Esophagus muscularis mucosa (tissue), 3 donors: ENCODE data around the gene CAPN9.

Source experiments
- POLR2AphosphoS5 ChIP-seq, 2 donors: sonication (generic); formaldehyde crosslinking; IDR thresholded peaks; one replicate each; pipeline ENCODE4 v1.6.1; 2017; ENCODE audit warnings: antibody characterized with exemption in 2 of 2
- TF ChIP-seq, protein P1 (sequence below), 3 experiments: fragments of 200-600 bp in 2 of 3; fragments of 450-650 bp in 1 of 3; sonication (generic) in 2 of 3; IDR thresholded peaks; one replicate each; pipeline ENCODE4 v1.5.1; 2017 to 2019; ENCODE audit warnings: antibody characterized with exemption in 3 of 3, mild to moderate bottlenecking in 2 of 3, moderate library complexity in 1 of 3

DNA sequence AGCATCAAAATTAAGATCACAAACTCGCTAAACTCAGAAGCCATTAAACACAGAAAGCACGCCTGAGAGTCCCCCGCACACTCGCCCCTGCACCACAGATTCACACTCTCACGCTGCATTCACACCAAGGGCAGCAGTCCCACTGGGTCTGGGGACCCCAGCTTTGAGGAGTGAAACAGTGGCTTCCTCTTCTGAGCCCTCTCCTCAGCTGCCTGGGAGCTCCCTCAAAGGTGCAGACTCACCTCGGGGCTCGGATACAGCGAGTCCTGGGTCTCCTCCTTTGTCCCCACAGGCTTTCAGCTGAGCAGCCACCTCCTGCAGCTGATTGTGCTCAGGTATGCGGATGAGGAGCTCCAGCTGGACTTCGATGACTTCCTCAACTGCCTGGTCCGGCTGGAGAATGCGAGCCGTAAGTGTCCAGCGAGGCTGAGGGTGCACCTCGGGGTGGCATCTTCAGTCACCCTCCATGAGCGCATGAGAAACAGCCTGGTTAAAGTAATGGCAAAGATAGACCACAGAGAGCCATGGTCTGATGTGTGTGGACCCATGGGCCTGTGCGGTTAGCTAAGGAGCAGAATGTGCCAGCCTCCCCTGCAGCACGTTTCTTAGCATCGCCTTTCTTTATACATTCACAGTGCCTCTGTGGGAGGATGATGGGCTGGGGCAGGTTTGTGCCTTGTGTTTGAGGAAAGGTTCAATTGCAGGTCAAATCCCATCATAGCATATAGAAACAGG lies 47.9 kb downstream of the CAPN9 start:
- no peak for TF ChIP-seq POLR2AphosphoS5 (IDR thresholded peaks at IDR 0.05)
- TF ChIP-seq, protein P1, sequence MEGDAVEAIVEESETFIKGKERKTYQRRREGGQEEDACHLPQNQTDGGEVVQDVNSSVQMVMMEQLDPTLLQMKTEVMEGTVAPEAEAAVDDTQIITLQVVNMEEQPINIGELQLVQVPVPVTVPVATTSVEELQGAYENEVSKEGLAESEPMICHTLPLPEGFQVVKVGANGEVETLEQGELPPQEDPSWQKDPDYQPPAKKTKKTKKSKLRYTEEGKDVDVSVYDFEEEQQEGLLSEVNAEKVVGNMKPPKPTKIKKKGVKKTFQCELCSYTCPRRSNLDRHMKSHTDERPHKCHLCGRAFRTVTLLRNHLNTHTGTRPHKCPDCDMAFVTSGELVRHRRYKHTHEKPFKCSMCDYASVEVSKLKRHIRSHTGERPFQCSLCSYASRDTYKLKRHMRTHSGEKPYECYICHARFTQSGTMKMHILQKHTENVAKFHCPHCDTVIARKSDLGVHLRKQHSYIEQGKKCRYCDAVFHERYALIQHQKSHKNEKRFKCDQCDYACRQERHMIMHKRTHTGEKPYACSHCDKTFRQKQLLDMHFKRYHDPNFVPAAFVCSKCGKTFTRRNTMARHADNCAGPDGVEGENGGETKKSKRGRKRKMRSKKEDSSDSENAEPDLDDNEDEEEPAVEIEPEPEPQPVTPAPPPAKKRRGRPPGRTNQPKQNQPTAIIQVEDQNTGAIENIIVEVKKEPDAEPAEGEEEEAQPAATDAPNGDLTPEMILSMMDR (IDR thresholded peaks at IDR 0.05) = no peak
